Measurements from ENCODE around the gene AIG1. TPM values are rescaled to one million over a fixed set of nuclear protein-coding genes. Genes with fewer than 3 reads are reported as not detected.
"Not testable (repeated sequence)": the region's sequence is repeated elsewhere in the genome, so short reads cannot be mapped to it uniquely, and the experiment has no call there.

Gene AIG1
- total RNA-seq, 3 donors from 2014 or later: 18.5 to 21.5 (median 21.0) TPM

GRCh38 chr6:143037470-143037869, 23.2 kb upstream of the AIG1 start:
- no peaks in the 10 kb centered on the region for H3K9me3 ChIP-seq
- TF ChIP-seq, protein P1, sequence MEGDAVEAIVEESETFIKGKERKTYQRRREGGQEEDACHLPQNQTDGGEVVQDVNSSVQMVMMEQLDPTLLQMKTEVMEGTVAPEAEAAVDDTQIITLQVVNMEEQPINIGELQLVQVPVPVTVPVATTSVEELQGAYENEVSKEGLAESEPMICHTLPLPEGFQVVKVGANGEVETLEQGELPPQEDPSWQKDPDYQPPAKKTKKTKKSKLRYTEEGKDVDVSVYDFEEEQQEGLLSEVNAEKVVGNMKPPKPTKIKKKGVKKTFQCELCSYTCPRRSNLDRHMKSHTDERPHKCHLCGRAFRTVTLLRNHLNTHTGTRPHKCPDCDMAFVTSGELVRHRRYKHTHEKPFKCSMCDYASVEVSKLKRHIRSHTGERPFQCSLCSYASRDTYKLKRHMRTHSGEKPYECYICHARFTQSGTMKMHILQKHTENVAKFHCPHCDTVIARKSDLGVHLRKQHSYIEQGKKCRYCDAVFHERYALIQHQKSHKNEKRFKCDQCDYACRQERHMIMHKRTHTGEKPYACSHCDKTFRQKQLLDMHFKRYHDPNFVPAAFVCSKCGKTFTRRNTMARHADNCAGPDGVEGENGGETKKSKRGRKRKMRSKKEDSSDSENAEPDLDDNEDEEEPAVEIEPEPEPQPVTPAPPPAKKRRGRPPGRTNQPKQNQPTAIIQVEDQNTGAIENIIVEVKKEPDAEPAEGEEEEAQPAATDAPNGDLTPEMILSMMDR (IDR thresholded peaks at IDR 0.05): no peak
- H3K4me3 ChIP-seq: no peak overlapping the region
- H3K4me1 ChIP-seq (ENCODE audit: low read depth): no peaks in the 10 kb centered on the region
- no peak for DNase-seq
- no peaks in the 10 kb centered on the region for H3K36me3 ChIP-seq (ENCODE audit: low read depth)
- intact Hi-C loops (cut with DNase I, micrococcal nuclease): no loop called here
- no peak for ATAC-seq

GRCh38 chr6:143038833-143039232, 21.9 kb upstream of the AIG1 start:
- ATAC-seq (no peak), DNase-seq (no peak)
- H3K36me3 ChIP-seq (ENCODE audit: low read depth): no peaks in the 10 kb centered on the region
- intact Hi-C loops (cut with DNase I, micrococcal nuclease): no loop called here
- H3K4me3 ChIP-seq: no peak overlapping the region
- H3K4me1 ChIP-seq (ENCODE audit: low read depth): no peaks in the 10 kb centered on the region
- no peaks in the 10 kb centered on the region for H3K9me3 ChIP-seq
- TF ChIP-seq, protein P1 (IDR thresholded peaks at IDR 0.05): no peak

- no peak overlapping the region for H3K4me3 ChIP-seq
- H3K36me3 ChIP-seq (ENCODE audit: low read depth): no peaks in the 10 kb centered on the region
- intact Hi-C loops (cut with DNase I, micrococcal nuclease): no loop called here
- no peaks in the 10 kb centered on the region for H3K4me1 ChIP-seq (ENCODE audit: low read depth)
- TF ChIP-seq, protein P1 (IDR thresholded peaks at IDR 0.05): no peak
- ATAC-seq: no peak
- H3K9me3 ChIP-seq: no peaks in the 10 kb centered on the region
- no peak for DNase-seq
Measured at GRCh38 chr6:143039548-143039947, 21.1 kb upstream of the AIG1 start.

GRCh38 chr6:143040018-143040417, 20.7 kb upstream of the AIG1 start:
- intact Hi-C loops (cut with DNase I, micrococcal nuclease): no loop called here
- H3K4me1 ChIP-seq (ENCODE audit: low read depth): no peaks in the 10 kb centered on the region
- H3K9me3 ChIP-seq: no peaks in the 10 kb centered on the region
- DNase-seq (no peak), ATAC-seq (no peak)
- TF ChIP-seq, protein P1 (IDR thresholded peaks at IDR 0.05): no peak
- H3K4me3 ChIP-seq: no peak overlapping the region
- no peaks in the 10 kb centered on the region for H3K36me3 ChIP-seq (ENCODE audit: low read depth)

DNA sequence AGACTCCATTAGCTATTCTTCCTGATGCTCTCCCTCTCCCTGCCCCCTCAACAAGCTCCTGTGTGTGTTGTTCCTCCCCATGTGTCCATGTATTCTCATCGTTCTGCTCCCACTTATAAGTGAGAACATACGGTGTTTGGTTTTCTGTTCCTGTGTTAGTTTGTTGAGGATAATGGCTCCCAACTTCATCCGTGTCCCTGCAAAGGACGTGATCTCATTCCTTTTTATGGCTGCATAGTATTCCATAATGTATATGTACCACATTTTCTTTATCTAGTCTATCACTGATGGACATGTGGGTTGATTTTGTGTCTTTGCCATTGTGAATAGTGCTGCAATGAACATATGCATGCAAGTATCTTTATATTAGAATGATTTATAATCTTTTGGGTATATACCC, 16.3 kb upstream of the AIG1 start:
- DNase-seq; ATAC-seq; intact Hi-C loops (cut with DNase I, micrococcal nuclease); H3K36me3 ChIP-seq (ENCODE audit: low read depth); H3K9me3 ChIP-seq; H3K4me3 ChIP-seq; H3K4me1 ChIP-seq (ENCODE audit: low read depth): not testable (repeated sequence)

DNA sequence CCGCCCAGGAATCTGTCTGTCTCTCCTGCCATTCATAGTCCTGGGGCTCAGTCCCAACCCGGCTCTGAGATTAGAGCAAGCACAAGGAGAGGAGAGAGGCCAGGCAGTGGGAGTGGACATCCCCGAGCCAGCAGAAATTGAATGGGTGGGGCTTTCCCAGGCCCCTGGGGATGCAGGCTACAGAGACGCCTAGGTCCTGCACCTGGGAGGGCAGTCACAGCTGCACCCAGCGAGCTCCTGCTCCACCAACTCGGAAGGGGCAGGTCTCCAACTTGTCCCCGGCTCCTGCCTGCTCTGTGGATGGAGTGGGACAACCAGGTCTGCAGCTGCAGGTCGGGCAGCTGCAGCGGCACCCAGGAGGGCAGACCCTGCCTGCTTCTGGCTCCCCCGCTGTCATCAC, 11.1 kb upstream of the AIG1 start:
- Histone ChIP-seq H3K9me3 (no peaks in the 10 kb centered on the region), H3K36me3 (ENCODE audit: low read depth) (no peaks in the 10 kb centered on the region), H3K4me3 (no peak overlapping the region), H3K4me1 (ENCODE audit: low read depth) (no peaks in the 10 kb centered on the region)
- ATAC-seq (no peak), DNase-seq (no peak)
- intact Hi-C loops (cut with DNase I, micrococcal nuclease): no loop called here
- TF ChIP-seq, protein P1 (IDR thresholded peaks at IDR 0.05): no peak
